ENCODE results near the gene UBR3.

The UBR3 gene

DNA sequence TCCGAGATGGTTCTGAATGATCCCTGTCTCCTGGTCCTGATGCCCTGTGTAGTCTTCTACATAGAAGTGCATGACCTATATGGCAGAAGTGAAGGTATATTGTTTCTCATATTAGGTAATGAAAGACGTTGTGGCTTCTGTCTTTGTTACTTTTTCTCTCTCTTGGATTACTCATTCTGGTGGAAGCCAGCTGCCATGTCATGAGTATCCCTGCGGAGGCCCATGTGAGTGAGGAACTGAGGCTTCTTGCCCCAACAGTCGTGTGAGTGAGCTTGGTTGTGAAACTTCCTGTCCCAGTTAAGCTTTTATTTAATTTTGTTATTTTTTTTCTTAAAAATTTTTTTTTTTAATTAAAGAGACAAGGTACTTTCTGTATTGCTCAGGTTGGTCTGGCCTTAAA, 134.7 kb downstream of the UBR3 start:
- DNase-seq (ENCODE audit: low read depth): peak; percentile 92
- no peak overlapping the region for H3K4me3 ChIP-seq (replicated peaks; ENCODE audit: low read depth, low read length)
- TF ChIP-seq, protein P1, sequence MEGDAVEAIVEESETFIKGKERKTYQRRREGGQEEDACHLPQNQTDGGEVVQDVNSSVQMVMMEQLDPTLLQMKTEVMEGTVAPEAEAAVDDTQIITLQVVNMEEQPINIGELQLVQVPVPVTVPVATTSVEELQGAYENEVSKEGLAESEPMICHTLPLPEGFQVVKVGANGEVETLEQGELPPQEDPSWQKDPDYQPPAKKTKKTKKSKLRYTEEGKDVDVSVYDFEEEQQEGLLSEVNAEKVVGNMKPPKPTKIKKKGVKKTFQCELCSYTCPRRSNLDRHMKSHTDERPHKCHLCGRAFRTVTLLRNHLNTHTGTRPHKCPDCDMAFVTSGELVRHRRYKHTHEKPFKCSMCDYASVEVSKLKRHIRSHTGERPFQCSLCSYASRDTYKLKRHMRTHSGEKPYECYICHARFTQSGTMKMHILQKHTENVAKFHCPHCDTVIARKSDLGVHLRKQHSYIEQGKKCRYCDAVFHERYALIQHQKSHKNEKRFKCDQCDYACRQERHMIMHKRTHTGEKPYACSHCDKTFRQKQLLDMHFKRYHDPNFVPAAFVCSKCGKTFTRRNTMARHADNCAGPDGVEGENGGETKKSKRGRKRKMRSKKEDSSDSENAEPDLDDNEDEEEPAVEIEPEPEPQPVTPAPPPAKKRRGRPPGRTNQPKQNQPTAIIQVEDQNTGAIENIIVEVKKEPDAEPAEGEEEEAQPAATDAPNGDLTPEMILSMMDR (IDR thresholded peaks at IDR 0.05; ENCODE audit: low read length, missing control alignments): no peak

DNA sequence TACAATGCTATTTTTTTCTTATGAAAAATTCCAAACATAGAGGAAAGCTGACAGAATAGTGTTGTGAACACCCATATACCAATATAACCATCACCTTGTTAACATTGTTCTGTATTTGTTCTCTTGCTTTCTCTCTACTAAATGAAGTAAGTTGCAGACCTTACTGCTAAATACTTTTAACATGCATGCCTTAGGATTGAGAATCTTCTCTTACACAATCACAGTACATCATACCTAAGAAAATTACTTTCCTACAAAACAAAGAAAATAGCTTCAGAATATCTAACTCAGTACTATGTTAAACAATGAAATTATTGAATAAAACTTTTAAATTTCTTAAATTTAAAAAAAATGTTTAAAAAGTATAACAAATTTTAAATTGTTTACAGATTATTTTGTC, 136.5 kb downstream of the UBR3 start:
- DNase-seq (ENCODE audit: low read depth): peak; percentile 48

DNA sequence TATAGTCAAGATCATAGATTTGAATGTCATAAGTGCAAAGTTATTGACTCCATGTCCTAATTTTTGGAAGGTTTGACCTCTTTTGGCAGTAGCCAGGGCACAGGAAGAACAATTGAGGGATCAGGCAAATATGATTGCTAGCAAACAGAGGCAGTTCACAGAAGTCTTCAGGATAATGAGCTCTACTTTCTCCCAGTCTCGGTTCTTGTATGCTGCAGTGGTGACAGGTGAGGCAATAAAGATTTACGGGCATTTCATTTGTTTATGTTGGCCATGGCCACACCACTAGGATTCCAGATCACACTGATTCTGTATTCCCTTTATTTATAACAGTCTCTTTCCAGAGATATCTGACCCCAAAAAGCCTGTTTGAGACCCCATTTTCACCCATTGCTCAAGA, 137.5 kb downstream of the UBR3 start:
- TF ChIP-seq, protein P1 (IDR thresholded peaks at IDR 0.05; ENCODE audit: low read length, missing control alignments): no peak
- peak; percentile 11 for DNase-seq (ENCODE audit: low read depth)
- H3K4me3 ChIP-seq (replicated peaks; ENCODE audit: low read depth, low read length): no peak overlapping the region

More for the DNA sequence above, 136.5 kb downstream of the UBR3 start:
- TF ChIP-seq, protein P1 (IDR thresholded peaks at IDR 0.05; ENCODE audit: low read length, missing control alignments): no peak
- H3K4me3 ChIP-seq (replicated peaks; ENCODE audit: low read depth, low read length): no peak overlapping the region

DNA sequence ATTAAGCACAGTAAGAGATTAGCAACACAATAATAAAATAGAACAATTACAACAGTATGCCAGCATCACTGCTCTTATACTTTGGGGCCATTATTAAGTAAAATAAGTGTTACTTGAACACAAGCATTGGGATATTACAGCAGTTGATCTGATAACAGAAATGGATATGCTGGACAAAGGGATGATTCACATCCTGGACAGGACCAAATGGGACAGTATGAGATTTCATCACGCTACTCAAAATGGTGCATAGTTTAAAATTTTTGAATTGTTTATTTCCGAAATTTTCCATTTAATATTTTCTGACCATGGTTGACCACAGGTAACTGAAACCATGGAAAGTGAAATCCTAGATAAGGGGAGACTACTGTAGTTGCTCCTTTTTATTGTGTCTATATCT, 138.2 kb downstream of the UBR3 start:
- H3K4me3 ChIP-seq (replicated peaks; ENCODE audit: low read depth, low read length): no peak overlapping the region
- TF ChIP-seq, protein P1 (IDR thresholded peaks at IDR 0.05; ENCODE audit: low read length, missing control alignments): no peak
- DNase-seq (ENCODE audit: low read depth): peak; percentile 59

DNA sequence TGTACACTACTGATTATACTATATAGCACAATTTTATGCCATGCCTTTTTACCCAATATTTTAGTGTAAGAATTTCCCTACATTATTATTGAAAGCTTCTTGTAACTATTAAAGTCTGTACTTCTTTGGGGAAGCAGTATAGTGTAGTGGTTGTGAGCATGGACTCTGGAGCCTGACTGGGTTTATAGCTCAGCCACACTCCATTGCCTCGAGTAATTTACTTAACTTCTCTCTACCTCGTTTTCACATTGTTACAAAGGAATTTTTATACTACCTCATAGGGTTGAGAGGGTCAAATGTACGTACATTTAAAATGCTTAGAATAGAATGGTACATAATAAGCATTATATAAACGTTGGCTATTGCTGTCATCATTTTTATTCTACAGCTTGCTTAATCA, 139.2 kb downstream of the UBR3 start:
- DNase-seq (ENCODE audit: low read depth): no peak
- TF ChIP-seq, protein P1 (IDR thresholded peaks at IDR 0.05; ENCODE audit: low read length, missing control alignments): no peak
- no peak overlapping the region for H3K4me3 ChIP-seq (replicated peaks; ENCODE audit: low read depth, low read length)

DNA sequence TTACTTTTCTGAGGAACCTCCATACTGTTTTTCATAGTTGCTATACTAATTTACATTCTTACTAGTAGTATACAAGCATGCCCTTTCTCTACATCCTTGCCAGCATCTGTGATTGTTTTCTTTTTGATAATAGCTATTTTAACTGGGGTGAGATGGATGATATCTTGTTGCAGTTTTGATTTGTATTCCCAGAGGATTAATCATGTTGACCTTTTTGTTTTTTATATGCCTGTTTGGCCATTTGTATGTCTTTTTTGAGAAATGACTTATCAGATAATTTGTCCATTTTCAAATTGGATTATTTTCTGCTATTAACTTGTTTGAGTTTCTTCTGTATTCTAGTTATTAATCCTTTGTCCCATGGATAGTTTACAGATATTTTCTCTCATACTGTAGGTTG, 141.5 kb downstream of the UBR3 start:
- no peak for DNase-seq (ENCODE audit: low read depth)
- TF ChIP-seq, protein P1 (IDR thresholded peaks at IDR 0.05; ENCODE audit: low read length, missing control alignments): no peak
- no peak overlapping the region for H3K4me3 ChIP-seq (replicated peaks; ENCODE audit: low read depth, low read length)

DNA sequence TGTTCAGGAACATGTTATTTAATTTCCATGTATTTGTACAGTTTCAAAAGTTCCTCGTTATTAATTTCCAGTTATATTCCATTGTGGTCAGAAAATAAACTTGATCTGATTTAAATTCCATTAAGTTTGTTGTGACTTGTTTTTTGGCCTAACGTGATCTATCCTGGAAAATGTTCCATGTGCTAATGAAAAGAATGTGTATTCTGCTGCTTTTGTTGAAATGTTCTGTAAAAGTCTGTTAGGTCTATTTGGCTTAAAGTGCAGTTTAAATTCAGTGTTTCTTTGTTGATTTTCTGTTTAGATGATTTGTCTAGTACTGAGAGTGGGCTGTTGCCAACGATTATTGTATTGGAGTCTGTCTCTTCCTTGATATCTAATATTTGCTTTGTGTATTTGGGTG, 148.0 kb downstream of the UBR3 start:
- DNase-seq (ENCODE audit: low read depth): no peak
- no peak overlapping the region for H3K4me3 ChIP-seq (replicated peaks; ENCODE audit: low read depth, low read length)
- TF ChIP-seq, protein P1 (IDR thresholded peaks at IDR 0.05; ENCODE audit: low read length, missing control alignments): no peak
